SJCRH30 (cell line): ENCODE data around the gene UGGT2. TPM values are rescaled to one million over a fixed set of nuclear protein-coding genes. Genes with fewer than 3 reads are reported as not detected.
"Not testable (repeated sequence)": the region's sequence is repeated elsewhere in the genome, so short reads cannot be mapped to it uniquely, and the experiment has no call there.

ENCODE experiments used
- DNase-seq, 2 experiments: peaks; one replicate each; pipeline ENCODE4 v3.0.0-alpha.2; 2015 to 2020
- H3K27ac ChIP-seq: fragments of 250-450 bp; sonication (Bioruptor Pico); 2 replicates; pipeline ENCODE4 v1.5.1; 2020; ENCODE audit warnings: mild to moderate bottlenecking, moderate library complexity
- H3K27me3 ChIP-seq: fragments of 250-450 bp; sonication (Bioruptor Pico); 2 replicates; pipeline ENCODE4 v1.5.1; 2020; ENCODE audit warnings: mild to moderate bottlenecking, moderate library complexity
- H3K36me3 ChIP-seq: fragments of 250-450 bp; sonication (Bioruptor Pico); 2 replicates; pipeline ENCODE4 v1.5.1; 2020; ENCODE audit warnings: mild to moderate bottlenecking, moderate library complexity
- H3K4me1 ChIP-seq: fragments of 250-450 bp; sonication (Bioruptor Pico); 2 replicates; pipeline ENCODE4 v1.5.1; 2020; ENCODE audit warnings: mild to moderate bottlenecking, moderate library complexity
- H3K4me3 ChIP-seq: fragments of 250-450 bp; sonication (Bioruptor Pico); 2 replicates; pipeline ENCODE4 v1.5.1; 2020; ENCODE audit warnings: mild to moderate bottlenecking, moderate library complexity
- H3K9me3 ChIP-seq: fragments of 250-450 bp; sonication (Bioruptor Pico); replicated peaks from 2 replicates; pipeline ENCODE4 v1.5.1; 2020; ENCODE audit warnings: mild to moderate bottlenecking, moderate library complexity
- total RNA-seq: library from RNA; depleted of rRNA; stranded (reverse); fragments of >200 nt; shearing (Covaris generic); gene quantifications from 2 replicates; pipeline ENCODE4 v1.2.3, GENCODE V29; 2014

Gene UGGT2
- total RNA-seq, 1 experiment from 2014 or later = 34.6 TPM

DNA sequence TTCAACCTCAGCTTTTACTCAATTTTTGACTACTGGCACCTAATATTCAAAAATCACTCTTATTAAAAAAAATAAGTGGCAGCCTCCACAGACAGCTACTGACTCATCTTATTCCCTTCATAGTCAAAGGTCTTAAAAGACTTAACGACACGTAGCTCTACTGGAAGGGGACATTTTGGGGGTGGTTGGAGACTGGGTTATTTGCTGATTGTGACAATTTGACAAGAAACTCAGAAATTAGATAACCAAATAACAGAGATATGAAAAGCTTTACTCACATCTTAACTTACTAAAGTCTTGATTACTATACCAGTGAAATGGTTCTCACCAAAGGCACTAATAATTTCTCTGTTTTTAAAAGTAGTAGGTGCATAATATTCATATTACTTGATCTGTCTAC, 25.7 kb downstream of the UGGT2 start:
- H3K9me3 ChIP-seq = no peaks in the 10 kb centered on the region
- no peaks in the 10 kb centered on the region for H3K27me3 ChIP-seq
- H3K4me3 ChIP-seq = no peak overlapping the region
- no peak for DNase-seq
- H3K4me1 ChIP-seq = no peaks in the 10 kb centered on the region
- H3K36me3 ChIP-seq = peaks cover 15% of the 10 kb centered on the region
- no peak overlapping the region for H3K27ac ChIP-seq

DNA sequence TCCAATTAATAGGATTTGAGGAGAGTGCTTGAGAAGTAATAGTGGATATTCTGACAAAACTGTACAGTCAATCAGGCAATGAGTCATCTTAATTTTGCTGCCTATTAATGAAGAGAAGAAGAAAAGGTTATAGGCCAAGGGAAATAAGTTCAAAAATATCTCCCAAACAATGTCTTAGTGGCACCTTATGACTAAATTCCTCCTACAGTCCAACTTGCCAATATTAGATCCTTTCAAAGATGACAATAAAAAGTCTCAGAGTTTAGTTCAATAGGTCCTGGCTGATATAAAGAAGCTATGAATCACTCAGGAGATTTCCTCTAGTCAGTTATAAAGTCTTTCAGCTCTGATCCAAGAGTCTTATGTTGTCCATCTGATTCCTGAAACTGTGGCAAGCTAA, 27.9 kb downstream of the UGGT2 start:
- Histone ChIP-seq H3K4me3 (no peak overlapping the region), H3K27me3 (no peaks in the 10 kb centered on the region), H3K9me3 (no peaks in the 10 kb centered on the region), H3K27ac (no peak overlapping the region), H3K4me1 (no peaks in the 10 kb centered on the region), H3K36me3 (peaks cover 9% of the 10 kb centered on the region; the same call in 1 of the 2 replicates)
- no peak for DNase-seq

DNA sequence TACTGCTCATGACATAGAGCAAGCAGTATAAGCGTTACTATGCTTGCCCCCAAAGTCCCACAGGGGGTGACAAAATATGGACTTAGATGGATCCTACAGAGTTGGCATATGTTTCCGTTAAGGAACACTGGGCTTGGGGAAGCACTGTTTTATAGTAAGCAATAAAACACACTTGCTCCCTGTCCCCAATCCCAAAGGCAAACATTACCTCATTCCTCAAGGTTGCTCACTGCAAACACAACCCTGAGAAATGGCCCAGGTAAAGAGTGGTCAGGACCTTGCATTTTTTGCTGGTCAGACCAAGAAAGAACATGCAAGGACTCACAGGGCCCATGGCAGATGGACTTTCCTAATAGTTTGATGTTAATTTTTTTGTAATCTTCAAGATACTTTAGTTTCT, 32.3 kb downstream of the UGGT2 start:
- Histone ChIP-seq H3K27me3 (no peaks in the 10 kb centered on the region), H3K4me1 (no peaks in the 10 kb centered on the region), H3K36me3 (no peaks in the 10 kb centered on the region), H3K9me3 (no peaks in the 10 kb centered on the region), H3K27ac (no peak overlapping the region), H3K4me3 (no peak overlapping the region)
- no peak for DNase-seq

DNA sequence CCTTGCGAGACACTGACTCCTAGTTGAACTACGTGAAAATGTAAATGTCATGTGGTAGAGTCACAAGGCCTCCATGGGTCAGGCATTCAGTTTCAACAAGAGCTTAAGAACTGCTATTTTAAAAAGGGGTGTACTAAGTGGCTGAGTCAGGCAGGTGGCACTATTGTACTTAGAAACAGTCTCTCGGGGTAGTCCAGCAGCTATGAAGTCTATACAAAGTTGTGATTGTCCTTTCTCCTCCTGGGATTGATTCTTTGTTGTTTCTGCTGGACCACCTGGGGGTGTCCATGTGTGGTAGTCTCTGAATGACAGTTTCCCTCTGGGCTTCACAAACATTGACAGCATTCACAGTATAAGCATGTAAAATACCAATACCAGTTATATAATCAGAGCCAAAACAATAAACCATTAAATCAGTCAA, 33.0 kb downstream of the UGGT2 start:
- Histone ChIP-seq H3K27ac (no peak overlapping the region), H3K9me3 (no peaks in the 10 kb centered on the region), H3K36me3 (no peaks in the 10 kb centered on the region), H3K4me3 (no peak overlapping the region), H3K4me1 (no peaks in the 10 kb centered on the region), H3K27me3 (no peaks in the 10 kb centered on the region)
- DNase-seq = peak; percentile 19 to 68

DNA sequence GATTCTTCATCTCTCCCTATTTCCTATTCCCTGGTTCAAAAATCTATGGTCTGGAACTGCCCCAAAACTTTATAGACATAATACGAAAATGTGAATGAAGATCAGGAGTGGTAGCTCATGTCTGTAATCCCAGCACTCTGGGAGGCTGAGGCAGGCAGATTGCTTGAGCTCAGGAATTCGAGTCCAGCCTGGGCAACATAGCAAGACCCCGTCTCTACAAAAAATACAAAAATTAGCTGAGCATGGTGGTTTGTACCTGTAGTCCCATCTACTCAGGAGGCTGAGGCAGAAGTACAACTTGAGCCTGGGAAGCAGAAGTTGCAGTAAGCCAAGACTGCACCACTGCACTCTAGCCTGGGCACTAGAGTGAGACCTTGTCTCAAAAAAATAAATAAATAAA, 35.1 kb downstream of the UGGT2 start:
- Histone ChIP-seq H3K4me3 (no peak overlapping the region), H3K9me3 (no peaks in the 10 kb centered on the region), H3K27ac (no peak overlapping the region), H3K36me3 (no peaks in the 10 kb centered on the region), H3K27me3 (no peaks in the 10 kb centered on the region), H3K4me1 (no peaks in the 10 kb centered on the region)
- DNase-seq = no peak

DNA sequence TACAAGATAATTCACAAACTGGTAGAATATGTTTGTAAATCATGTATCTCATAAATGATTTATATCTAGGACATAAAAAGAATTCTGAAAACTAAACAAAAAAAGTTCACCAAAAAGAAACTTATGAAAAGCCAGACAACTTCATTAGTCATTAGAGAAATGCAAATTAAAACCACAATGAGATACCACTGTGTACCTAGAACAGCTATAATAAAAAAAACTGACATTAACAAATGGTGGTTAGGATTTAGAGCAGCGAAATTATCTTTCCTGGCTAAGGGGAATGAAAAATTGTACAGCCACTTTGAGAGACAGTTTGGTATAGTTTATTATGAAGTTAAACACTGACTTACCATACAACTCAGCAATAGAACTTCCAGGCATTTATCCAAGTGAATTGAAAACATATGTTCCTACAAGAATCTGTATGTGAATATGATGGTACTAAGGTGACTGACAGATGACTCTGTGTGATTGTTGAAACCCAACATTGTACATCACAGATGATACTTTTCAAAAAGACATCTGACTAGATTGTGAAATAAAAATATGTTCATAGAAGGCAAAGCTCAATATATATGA, 41.8 kb downstream of the UGGT2 start:
- H3K27ac ChIP-seq = no peak overlapping the region
- no peaks in the 10 kb centered on the region; the same call in 1 of the 2 replicates for H3K9me3 ChIP-seq
- DNase-seq = no peak
- peaks cover 28% of the 10 kb centered on the region; the same call in 1 of the 2 replicates for H3K36me3 ChIP-seq
- no peak overlapping the region for H3K4me3 ChIP-seq
- H3K27me3 ChIP-seq = no peaks in the 10 kb centered on the region
- H3K4me1 ChIP-seq = no peaks in the 10 kb centered on the region

DNA sequence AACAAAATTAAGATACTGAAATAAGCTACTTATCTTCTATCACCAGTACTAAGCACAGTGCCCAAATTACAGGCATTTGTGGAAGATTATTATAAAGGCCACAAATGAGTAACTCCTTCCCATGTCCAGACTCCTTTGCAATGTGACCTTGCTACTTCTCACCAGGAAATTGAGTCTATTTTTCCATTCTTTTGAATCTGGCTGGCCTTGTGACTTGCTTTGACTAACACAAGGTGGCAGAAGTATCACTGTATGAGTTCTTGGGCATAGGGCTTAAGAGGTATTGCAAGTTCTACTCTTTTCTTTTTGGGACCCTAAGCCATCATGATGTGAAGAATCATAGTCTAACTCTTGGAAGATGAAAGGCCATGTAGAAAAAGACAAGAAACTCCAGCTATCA, 49.9 kb downstream of the UGGT2 start:
- Histone ChIP-seq H3K36me3 (peaks cover 11% of the 10 kb centered on the region; the same call in 1 of the 2 replicates), H3K27me3 (no peaks in the 10 kb centered on the region), H3K4me1 (no peaks in the 10 kb centered on the region), H3K9me3 (no peaks in the 10 kb centered on the region; the same call in 1 of the 2 replicates), H3K27ac (no peak overlapping the region), H3K4me3 (no peak overlapping the region)
- DNase-seq = no peak

DNA sequence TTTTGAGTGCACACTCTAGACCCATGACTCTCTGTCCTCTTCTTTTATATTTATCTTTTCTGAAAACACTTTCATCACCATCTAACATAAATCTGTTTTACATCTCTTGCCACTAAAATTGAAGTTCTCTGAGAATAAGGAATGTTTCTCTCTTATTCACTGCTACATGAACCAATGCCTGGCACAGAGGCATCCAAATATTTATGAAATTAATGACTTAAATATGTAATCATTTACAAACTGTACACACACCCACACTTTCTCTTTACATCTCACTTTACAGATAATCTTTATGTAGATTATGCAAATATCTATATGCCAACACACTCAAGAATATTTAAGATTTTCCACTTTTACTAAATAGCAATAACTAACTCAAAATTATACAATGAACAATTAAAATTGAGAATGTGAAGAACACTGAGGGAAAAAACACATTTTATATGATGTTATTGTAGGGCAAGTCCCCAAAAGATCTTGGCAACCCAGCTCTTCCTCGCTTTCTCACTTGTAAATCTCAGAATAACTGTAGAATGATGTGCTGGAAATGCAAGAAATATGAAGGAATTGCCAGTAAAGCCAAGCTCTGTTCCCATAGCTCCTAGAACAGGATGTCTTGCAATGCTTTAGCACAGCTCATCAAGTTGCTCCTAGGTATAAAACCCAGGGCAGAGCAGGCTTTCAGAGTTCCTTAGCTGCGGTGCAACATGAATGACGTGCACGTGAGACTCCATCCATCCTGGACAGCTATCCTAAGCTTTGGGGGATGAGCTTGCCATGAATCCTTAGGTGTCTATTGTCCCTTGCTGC, 50.7 kb downstream of the UGGT2 start:
- no peaks in the 10 kb centered on the region for H3K4me1 ChIP-seq
- 0 out of 2 replicates have a peak, but pooled peaks cover 5% of the 10 kb centered on the region for H3K36me3 ChIP-seq
- no peak for DNase-seq
- H3K27ac ChIP-seq = no peak overlapping the region
- H3K9me3 ChIP-seq = no peaks in the 10 kb centered on the region
- H3K27me3 ChIP-seq = no peaks in the 10 kb centered on the region
- H3K4me3 ChIP-seq = no peak overlapping the region

DNA sequence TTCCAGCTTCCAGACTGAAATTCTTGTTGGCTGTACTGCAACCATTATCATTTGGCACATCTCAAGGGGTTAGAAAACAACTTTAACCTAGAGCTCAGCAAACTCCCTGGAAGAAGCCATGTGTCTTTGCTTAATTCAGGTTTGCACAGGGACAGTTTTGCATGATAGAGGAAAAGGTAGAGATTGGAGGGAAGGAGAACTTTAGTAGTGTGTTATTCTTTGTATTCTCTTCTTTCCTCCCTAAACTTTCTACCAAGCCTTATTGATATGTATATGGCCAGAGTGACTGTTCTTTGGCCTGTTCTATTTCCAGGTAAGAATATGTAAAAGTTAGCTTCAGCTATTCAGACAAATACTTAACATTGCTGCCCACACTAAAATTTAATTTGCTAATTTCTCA, 53.1 kb downstream of the UGGT2 start:
- Histone ChIP-seq H3K27ac (no peak overlapping the region), H3K36me3 (peaks cover 7% of the 10 kb centered on the region), H3K9me3 (no peaks in the 10 kb centered on the region), H3K4me3 (no peak overlapping the region), H3K27me3 (no peaks in the 10 kb centered on the region), H3K4me1 (no peaks in the 10 kb centered on the region)
- no peak for DNase-seq

DNA sequence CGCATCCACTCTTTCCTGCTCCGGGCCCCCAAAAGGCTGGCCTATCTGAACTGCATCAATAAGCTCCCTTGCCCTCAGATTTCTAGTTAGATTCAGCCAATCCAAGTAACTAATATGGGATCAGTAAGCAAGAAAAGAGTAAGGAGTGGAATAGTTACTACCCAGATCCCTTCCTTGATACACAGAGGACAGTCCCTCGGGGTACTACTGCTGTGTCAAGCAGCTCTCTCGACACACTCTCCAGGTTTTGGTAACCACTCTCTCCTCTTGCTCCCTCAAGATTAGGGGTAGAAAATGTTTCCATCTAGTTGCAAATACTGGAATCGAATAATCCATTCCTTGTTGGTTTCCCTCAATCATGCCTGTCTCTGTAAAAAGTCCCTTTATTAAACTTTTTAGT, 65.4 kb downstream of the UGGT2 start:
- no peak for DNase-seq
- H3K36me3 ChIP-seq = peaks cover 2% of the 10 kb centered on the region; the same call in 1 of the 2 replicates

DNA sequence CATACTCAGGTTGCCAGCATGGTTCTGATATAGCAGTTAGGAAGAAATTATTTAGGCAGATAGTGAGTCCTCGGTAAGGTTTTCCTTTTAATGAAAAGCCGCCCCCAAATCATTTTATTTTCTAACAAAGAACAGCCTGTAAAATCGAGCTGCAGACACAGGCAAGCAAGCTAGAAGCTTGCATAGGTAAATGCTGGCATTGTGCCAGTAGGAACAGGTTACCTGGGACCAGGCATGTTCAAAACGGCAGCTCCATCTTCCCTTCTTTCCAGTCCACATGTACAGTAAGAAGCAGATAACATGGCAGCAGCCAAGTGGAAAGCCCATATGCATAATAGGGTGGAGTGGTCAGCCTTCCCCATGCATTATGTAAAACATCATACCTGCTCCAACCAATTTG, 71.1 kb downstream of the UGGT2 start:
- Histone ChIP-seq H3K9me3 (no peaks in the 10 kb centered on the region), H3K27ac (no peak overlapping the region), H3K4me1 (no peaks in the 10 kb centered on the region), H3K36me3 (no peaks in the 10 kb centered on the region), H3K4me3 (no peak overlapping the region), H3K27me3 (no peaks in the 10 kb centered on the region)
- DNase-seq = no peak

More for the DNA sequence above, 65.4 kb downstream of the UGGT2 start:
- H3K4me3 ChIP-seq = no peak overlapping the region
- H3K4me1 ChIP-seq = no peaks in the 10 kb centered on the region
- no peaks in the 10 kb centered on the region for H3K27me3 ChIP-seq
- no peaks in the 10 kb centered on the region for H3K9me3 ChIP-seq
- H3K27ac ChIP-seq = no peak overlapping the region

DNA sequence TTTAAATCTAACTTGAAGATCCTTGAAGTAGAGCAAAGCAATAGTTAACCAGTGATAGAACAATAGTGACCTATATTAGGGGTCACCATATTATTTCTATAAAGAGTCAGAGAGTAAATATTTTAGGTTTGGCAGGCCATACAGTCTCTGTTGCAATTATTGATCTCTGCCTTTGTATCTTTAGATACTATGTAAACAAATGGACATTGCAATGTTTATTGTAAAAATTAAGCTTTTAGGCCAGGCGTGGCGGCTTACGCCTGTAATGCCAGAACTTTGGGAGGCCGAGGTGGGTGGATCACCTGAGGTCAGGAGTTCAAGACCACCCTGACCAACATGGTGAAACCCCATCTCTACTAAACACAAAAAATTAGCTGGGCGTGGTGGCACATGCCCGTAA, 80.5 kb downstream of the UGGT2 start:
- not testable (repeated sequence) for H3K9me3 ChIP-seq, H3K4me3 ChIP-seq, H3K4me1 ChIP-seq, DNase-seq, H3K27me3 ChIP-seq, H3K27ac ChIP-seq, H3K36me3 ChIP-seq

DNA sequence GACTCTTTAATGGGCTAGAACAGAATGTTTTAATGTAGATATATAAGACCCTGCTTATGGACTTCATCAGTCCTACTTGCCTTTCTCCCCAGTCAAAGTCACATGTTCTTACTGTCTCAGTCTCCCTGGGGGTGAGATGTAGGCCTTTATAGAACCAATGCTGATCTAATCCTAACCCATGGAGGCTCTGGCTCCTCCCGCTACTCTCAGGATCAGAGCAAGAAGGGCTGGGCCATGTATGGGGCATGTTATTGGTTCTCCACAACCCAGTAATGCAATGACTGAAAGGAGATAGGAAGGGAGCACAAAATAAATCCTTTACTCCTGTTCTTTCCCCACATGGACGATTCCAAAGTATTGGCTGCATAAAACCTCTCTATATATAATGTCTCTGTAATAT, 82.3 kb downstream of the UGGT2 start:
- Histone ChIP-seq H3K9me3 (no peaks in the 10 kb centered on the region), H3K27me3 (no peaks in the 10 kb centered on the region), H3K4me3 (no peak overlapping the region), H3K27ac (no peak overlapping the region), H3K36me3 (peaks cover 8% of the 10 kb centered on the region; the same call in 1 of the 2 replicates), H3K4me1 (no peaks in the 10 kb centered on the region)
- DNase-seq = no peak

DNA sequence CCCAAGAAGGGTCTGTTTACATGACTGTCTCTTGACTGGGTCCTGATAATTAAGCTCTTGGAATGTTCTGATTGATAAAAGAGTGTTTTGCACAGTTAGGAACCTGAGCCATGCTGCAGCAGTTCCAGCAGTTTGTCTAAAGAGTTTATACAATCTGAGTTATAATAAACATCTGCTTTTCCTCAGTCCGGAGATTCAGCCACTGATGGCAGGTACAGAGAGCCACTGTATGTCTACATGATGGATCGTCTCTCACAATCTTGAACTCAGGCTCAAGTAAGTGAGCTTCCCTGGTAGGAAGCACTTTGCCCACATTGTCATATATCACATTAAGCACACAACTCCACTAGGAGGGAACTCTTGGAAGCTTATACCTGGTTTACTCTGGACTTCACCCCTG, 84.3 kb downstream of the UGGT2 start:
- DNase-seq = no peak
- Histone ChIP-seq H3K4me3 (no peak overlapping the region), H3K9me3 (no peaks in the 10 kb centered on the region; the same call in 1 of the 2 replicates), H3K36me3 (peaks cover 8% of the 10 kb centered on the region; the same call in 1 of the 2 replicates), H3K4me1 (0 out of 2 replicates have a peak, but pooled peaks cover 4% of the 10 kb centered on the region), H3K27me3 (no peaks in the 10 kb centered on the region), H3K27ac (no peak overlapping the region)

DNA sequence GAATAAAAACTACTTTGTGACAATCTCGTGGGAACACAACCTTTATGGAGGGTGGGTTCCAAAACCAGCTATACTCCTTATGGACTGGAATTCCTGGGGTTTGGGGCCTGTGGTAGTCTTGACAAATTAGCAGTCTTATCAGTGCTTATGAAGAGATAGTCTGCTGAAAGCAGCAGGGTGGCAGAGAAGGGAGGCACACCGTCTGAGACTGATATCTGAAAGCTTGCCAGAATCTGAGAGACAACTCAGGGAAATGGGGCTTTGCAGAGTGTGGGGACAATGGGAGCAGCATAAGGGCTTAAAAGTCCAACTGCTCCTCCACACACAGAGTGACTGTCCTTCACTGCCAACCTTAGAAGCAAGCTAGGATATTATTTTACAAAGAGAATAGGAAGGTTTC, 95.9 kb downstream of the UGGT2 start:
- H3K4me1 ChIP-seq = peaks cover 6% of the 10 kb centered on the region; the same call in 1 of the 2 replicates
- H3K36me3 ChIP-seq = peaks cover 11% of the 10 kb centered on the region; the same call in 1 of the 2 replicates
- no peak overlapping the region for H3K4me3 ChIP-seq
- no peak overlapping the region for H3K27ac ChIP-seq
- DNase-seq = no peak
- no peaks in the 10 kb centered on the region; the same call in none of the 2 replicates for H3K9me3 ChIP-seq
- no peaks in the 10 kb centered on the region for H3K27me3 ChIP-seq
